Activated naive CD4-positive, alpha-beta T cell treated with anti-CD3 and anti-CD28 coated beads, Interleukin-2, amount 10 ng/mL, durations not matched to agents 5 hours and 36 hours (primary cell): Measurements from ENCODE around the gene TMX2. TPM values are rescaled to one million over a fixed set of nuclear protein-coding genes. Genes with fewer than 3 reads are reported as not detected.

Source experiments
- total RNA-seq, 2 experiments: library from RNA; stranded (reverse); gene quantifications; one replicate each; pipeline ENCODE4 v1.2.3, GENCODE V29; 2021

TMX2 gene, protein sequence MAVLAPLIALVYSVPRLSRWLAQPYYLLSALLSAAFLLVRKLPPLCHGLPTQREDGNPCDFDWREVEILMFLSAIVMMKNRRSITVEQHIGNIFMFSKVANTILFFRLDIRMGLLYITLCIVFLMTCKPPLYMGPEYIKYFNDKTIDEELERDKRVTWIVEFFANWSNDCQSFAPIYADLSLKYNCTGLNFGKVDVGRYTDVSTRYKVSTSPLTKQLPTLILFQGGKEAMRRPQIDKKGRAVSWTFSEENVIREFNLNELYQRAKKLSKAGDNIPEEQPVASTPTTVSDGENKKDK
- 10 to 100 TPM; 50.5 to 50.7 TPM for total RNA-seq

DNA sequence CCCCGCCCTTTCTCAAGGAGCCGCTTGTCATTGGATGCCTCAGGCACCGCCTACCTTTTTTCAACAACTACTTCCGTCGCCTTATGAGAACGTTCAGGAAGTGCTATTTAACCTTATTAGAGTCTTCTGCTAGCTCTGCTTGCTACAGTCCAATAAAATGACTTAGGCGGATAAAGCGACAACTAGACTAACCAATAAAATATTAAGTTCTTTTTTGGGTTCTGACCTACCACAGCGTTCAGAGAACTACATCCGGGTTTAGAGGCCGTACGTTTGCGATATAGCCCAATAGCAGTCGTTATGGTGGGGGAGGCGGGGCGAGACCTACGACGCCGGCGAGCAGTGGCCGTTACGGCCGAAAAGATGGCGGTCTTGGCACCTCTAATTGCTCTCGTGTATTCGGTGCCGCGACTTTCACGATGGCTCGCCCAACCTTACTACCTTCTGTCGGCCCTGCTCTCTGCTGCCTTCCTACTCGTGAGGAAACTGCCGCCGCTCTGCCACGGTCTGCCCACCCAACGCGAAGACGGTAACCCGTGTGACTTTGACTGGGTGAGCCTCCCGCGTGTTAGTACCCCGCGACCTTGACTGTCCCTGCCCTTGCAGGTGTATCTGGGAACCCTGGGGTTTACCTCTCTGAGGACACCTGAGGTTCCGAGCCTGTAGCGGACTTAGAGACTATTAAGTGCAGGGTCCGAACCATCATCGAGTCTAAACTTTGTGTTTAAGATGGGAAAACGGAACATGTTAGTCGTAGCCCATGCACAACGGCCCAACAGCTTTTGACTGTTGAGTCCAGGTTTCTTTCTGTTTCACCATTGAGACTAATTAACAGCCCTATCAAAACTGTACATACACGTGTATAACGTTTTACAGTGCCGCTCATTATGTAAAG, at the start of gene TMX2:
Gene TMX2 (plus strand): TSS at position 338 of the 895 bp plus-strand sequence. CDS start 26 bp downstream, at position 364.

DNA sequence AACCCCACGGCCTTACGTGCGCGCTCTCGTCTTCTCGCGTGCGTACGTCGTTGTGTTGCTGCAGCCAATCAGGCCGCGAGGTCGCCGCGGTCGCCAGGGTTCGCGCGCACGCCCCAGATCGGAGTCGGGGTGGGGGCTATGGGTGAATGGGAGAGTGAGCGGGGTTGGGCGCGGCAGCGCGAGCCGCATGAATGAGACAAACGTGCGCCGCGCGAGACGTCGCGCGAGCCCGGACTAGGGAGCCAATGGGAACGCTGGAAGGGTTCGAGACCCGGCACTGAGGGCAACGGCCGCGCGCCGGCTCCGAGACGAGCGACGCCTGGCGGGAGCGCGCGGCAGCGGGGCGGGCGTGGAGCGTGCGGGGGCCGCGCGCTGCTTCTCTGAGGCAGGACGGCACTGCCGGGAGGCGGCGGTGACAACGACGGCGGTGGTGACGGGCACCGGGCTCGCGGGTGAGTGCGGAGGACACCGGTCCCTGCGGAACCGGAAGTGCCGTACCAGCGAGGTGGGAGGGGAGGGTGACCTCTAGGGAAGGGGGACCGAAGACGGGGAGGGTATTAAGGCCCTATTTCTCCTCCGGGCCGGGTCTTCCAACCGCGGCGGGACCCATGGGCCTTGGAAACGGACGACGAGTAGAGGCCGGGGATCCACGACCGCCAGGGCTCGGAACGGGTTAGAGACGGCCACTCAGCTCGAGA, 44.5 kb upstream of the TMX2 start, which contains the start of gene ZDHHC5:
Gene ZDHHC5 (plus strand): TSS at position 379 of the 698 bp plus-strand sequence. CDS start 4,977 bp downstream, outside the sequence.

DNA sequence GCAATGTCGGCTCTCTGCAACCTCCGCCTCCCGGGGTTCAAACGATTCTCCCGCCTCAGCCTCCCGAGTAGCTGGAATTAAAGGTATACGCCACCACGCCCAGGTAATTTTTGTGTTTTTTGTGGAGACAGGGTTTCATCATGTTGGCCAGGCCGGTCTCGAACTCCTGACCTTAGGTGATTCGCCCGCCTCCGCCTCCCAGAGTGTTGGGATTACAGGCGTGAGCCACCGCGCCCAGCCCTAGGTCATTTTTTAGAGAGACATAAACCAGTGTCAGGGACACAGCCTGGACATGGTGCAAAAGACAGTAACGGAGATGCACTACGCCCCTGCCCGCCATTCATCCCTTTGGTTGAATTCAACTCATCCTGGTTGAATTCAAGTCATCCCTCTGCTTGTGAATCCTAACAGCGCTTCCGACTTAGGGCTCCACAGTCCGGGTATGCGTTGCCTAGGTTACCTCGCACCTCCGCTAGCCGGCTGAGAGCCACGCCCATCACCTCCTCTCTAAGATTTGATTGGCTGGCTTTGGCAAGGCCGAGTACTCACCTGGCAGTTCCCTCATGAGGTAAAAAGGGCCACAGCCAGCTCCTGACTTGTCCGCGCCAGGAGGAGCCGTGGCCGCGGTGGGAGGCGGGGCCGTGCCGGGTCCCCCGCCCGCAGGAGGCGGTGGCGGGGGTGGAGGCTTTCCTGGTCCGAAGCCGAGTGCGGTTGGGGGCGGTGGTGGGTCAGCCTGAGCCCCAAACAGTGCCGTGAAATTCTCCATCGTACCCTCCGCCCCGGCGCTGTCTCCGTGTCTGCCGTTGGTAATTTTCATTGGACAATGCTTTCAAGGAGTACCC, 758 bp upstream of the TMX2 start, which contains the start of gene MED19:
Gene MED19 (minus strand): TSS at position 802 of the 842 bp plus-strand sequence. CDS start 36 bp downstream, at position 766.

DNA sequence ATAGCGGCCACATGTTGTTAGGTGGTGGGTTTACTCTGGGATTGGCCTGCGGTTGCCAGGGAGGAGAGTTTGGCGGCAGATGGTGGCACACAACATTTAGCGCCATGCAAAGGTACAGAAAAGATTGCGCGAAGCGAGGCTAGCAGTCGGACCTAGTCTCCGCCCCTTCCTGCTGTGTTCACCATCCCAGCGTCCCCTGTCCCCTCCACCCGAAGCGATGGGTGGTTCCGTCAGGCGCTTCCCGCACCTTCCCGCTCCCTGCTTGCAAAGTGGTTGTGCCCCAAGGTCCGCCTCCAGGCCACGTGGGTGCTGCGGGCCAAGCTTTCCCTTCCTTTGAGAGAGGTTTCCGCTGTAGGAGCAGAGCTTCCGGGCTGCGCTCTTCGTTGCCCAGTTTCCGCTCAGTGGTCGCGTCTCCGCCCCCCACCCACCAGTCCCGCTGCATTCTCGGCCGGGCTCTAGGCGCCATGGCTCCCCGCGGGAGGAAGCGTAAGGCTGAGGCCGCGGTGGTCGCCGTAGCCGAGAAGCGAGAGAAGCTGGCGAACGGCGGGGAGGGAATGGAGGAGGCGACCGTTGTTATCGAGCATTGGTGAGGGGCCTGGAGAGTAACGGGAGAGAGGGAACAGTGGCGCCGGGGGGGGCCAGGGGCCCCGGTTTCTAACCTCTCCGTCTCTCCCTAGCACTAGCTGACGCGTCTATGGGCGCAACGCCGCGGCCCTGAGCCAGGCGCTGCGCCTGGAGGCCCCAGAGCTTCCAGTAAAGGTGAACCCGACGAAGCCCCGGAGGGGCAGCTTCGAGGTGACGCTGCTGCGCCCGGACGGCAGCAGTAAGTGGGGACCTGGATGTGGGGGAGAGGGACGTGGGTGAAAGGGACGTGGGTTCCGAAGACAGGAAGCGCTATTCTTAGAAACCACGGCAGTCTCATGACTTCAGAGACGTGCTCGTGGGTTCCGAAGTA, 29.0 kb downstream of the TMX2 start, which contains the start of gene SELENOH:
Gene SELENOH (plus strand): TSS at position 360 of the 955 bp plus-strand sequence. CDS start 105 bp downstream, at position 465.

DNA sequence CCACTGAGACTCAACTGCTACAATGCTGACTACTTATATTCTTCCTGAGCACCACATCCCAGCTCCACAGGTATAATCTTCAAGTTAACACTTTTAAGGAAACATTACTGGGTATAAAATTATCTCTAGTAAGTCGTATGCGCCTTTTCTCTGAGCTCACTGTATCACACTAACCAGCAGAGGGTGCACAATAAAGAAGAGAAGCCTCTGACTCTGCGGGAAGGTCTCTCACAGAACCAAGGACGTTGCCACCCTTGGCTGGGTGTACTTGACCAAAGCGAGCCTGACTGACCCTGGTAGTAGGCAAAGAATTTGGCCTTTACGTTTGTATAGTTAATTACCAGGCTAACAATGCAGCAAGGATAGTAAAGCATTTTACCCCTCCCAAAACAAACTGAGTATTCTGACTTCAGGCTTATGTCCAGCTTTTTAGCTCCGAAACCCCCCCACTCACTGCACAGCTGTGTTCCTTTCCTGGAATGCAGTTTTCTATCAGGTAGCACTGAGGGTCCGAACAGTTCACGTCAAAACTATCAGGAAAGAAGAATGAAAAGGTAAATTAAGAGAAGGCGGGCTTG, 39.4 kb downstream of the TMX2 start, which contains the start of gene BTBD18:
Gene BTBD18 (minus strand): TSS at position 144 of the 578 bp plus-strand sequence. CDS start 631 bp downstream, outside the sequence.

DNA sequence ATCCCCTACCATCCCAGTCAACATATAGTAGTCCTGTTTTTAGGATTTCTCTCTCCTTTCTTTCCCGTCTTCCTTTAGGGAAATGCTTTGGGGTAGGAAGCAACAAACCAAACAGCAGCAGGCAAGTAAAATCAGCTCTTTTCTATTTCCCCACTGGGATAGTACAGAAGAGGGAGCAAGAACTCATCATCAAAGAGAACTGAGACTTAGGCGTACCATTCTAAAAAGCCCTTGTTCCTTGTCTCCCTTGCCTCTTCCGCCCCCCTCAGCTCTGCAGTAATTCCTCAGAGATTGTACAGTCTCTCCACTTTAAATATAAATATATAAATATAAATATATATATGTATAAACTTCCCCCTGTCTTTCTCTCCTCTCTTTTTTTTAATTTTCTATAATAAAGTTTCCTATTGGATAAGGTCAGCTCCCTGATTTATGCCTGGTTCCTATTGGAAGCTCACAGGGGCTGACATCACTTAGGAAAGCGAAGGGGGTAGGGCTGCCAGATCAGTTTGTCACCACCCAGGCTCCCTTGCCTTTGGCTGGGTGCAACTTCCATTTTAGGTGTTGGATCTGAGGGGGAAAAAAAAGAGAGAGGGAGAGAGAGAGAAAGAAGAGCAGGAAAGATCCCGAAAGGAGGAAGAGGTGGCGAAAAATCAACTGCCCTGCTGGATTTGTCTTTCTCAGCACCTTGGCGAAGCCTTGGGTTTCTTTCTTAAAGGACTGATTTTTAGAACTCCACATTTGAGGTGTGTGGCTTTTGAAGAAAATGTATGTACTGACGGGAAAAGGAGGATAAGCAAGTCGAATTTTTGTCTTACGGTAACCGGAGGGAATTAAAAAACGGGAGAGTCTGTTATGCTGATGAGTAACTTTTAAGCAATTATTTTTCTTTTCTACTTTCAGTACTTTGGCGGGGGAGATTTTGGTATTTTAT, 49.2 kb downstream of the TMX2 start, which contains the start of gene CTNND1:
Gene CTNND1 (plus strand): TSS at position 502 of the 934 bp plus-strand sequence. CDS start 29,677 bp downstream, outside the sequence.

Other genes with a start within 250 kb of the TMX2 start
- gene SLC43A1, start 196.9 kb upstream of the TMX2 start, total RNA-seq, result 10 to 100 TPM; 29.8 to 31.1 TPM
- 10 to 100 TPM; 58.0 to 62.5 TPM for gene TIMM10, start 181.8 kb upstream of the TMX2 start, total RNA-seq
- not detected for gene SMTNL1, start 175.0 kb upstream of the TMX2 start, total RNA-seq
- gene UBE2L6, start 144.9 kb upstream of the TMX2 start, total RNA-seq, result 100 to 1,000 TPM; 199 to 202 TPM
- not detected for gene SERPING1, start 114.9 kb upstream of the TMX2 start, total RNA-seq
- 1 to 10 TPM in 1 of 2 experiments, under 1 TPM in 1; 0.86 to 1.3 TPM for gene YPEL4, start 62.7 kb upstream of the TMX2 start, total RNA-seq
- gene CLP1, start 54.8 kb upstream of the TMX2 start, total RNA-seq, result 10 to 100 TPM; 15.7 to 15.8 TPM
- gene ZDHHC5, start 44.5 kb upstream of the TMX2 start, total RNA-seq, result 10 to 100 TPM; 73.2 to 74.8 TPM
- 10 to 100 TPM; 13.4 to 14.2 TPM for gene MED19, start 378 bp upstream of the TMX2 start, total RNA-seq
- 100 to 1,000 TPM; 221 to 246 TPM for gene SELENOH, start 28.9 kb downstream of the TMX2 start, total RNA-seq
- gene BTBD18, start 39.2 kb downstream of the TMX2 start, total RNA-seq, result not detected
- 1 to 10 TPM; 4.7 to 5.0 TPM for gene CTNND1, start 49.2 kb downstream of the TMX2 start, total RNA-seq